ENCODE data around the gene ITGA1.

ITGA1 gene

GRCh38 chr5:52878656-52879055 is 90.9 kb downstream of the ITGA1 start:
- no peak for DNase-seq (ENCODE audit: extremely low read depth, insufficient read length)
- Histone ChIP-seq H3K36me3 (ENCODE audit: control insufficient read depth, insufficient read depth, low read length) (no peaks in the 10 kb centered on the region), H3K4me3 (replicated peaks; ENCODE audit: low read depth, low read length) (no peak overlapping the region), H3K27me3 (replicated peaks; ENCODE audit: control insufficient read depth, insufficient read depth, low read length) (no peaks in the 10 kb centered on the region)
- TF ChIP-seq CTCF (IDR thresholded peaks at IDR 0.05; ENCODE audit: insufficient read depth, low read length, poor library complexity, severe bottlenecking): no peak

- no peaks in the 10 kb centered on the region for H3K27me3 ChIP-seq (replicated peaks; ENCODE audit: control insufficient read depth, insufficient read depth, low read length)
- H3K36me3 ChIP-seq (ENCODE audit: control insufficient read depth, insufficient read depth, low read length): no peaks in the 10 kb centered on the region
- H3K4me3 ChIP-seq (replicated peaks; ENCODE audit: low read depth, low read length): no peak overlapping the region
- TF ChIP-seq CTCF (IDR thresholded peaks at IDR 0.05; ENCODE audit: insufficient read depth, low read length, poor library complexity, severe bottlenecking): no peak
- no peak for DNase-seq (ENCODE audit: extremely low read depth, insufficient read length)
These were observed 92.8 kb downstream of the ITGA1 start for GRCh38 chr5:52880541-52880940.

- TF ChIP-seq CTCF (IDR thresholded peaks at IDR 0.05; ENCODE audit: insufficient read depth, low read length, poor library complexity, severe bottlenecking): no peak
- H3K36me3 ChIP-seq (ENCODE audit: control insufficient read depth, insufficient read depth, low read length): no peaks in the 10 kb centered on the region
- no peak overlapping the region for H3K4me3 ChIP-seq (replicated peaks; ENCODE audit: low read depth, low read length)
- H3K27me3 ChIP-seq (replicated peaks; ENCODE audit: control insufficient read depth, insufficient read depth, low read length): no peaks in the 10 kb centered on the region
- DNase-seq (ENCODE audit: extremely low read depth, insufficient read length): no peak
These were observed 93.8 kb downstream of the ITGA1 start for GRCh38 chr5:52881468-52881867.

- DNase-seq (ENCODE audit: extremely low read depth, insufficient read length): no peak
These were observed 95.4 kb downstream of the ITGA1 start for GRCh38 chr5:52883110-52883509.

GRCh38 chr5:52884453-52884852 is 96.7 kb downstream of the ITGA1 start:
- Histone ChIP-seq H3K36me3 (ENCODE audit: control insufficient read depth, insufficient read depth, low read length) (no peaks in the 10 kb centered on the region), H3K27me3 (replicated peaks; ENCODE audit: control insufficient read depth, insufficient read depth, low read length) (no peaks in the 10 kb centered on the region), H3K4me3 (replicated peaks; ENCODE audit: low read depth, low read length) (no peak overlapping the region)
- no peak for DNase-seq (ENCODE audit: extremely low read depth, insufficient read length)
- no peak for TF ChIP-seq CTCF (IDR thresholded peaks at IDR 0.05; ENCODE audit: insufficient read depth, low read length, poor library complexity, severe bottlenecking)

More at GRCh38 chr5:52883110-52883509, 95.4 kb downstream of the ITGA1 start:
- TF ChIP-seq CTCF (IDR thresholded peaks at IDR 0.05; ENCODE audit: insufficient read depth, low read length, poor library complexity, severe bottlenecking): no peak
- H3K36me3 ChIP-seq (ENCODE audit: control insufficient read depth, insufficient read depth, low read length): no peaks in the 10 kb centered on the region
- no peaks in the 10 kb centered on the region for H3K27me3 ChIP-seq (replicated peaks; ENCODE audit: control insufficient read depth, insufficient read depth, low read length)
- H3K4me3 ChIP-seq (replicated peaks; ENCODE audit: low read depth, low read length): no peak overlapping the region

- no peak for DNase-seq (ENCODE audit: extremely low read depth, insufficient read length)
- no peak for TF ChIP-seq CTCF (IDR thresholded peaks at IDR 0.05; ENCODE audit: insufficient read depth, low read length, poor library complexity, severe bottlenecking)
- H3K36me3 ChIP-seq (ENCODE audit: control insufficient read depth, insufficient read depth, low read length): no peaks in the 10 kb centered on the region
- H3K4me3 ChIP-seq (replicated peaks; ENCODE audit: low read depth, low read length): no peak overlapping the region
- no peaks in the 10 kb centered on the region for H3K27me3 ChIP-seq (replicated peaks; ENCODE audit: control insufficient read depth, insufficient read depth, low read length)
These were observed 97.9 kb downstream of the ITGA1 start for GRCh38 chr5:52885614-52886013.
